CD14-positive monocyte (primary cell): Measurements from ENCODE around the gene SYNE3. TPM values are rescaled to one million over a fixed set of nuclear protein-coding genes. Genes with fewer than 3 reads are reported as not detected.
A peak's percentile ranks its signal among the peaks of the same experiment; 100 is the strongest.

Experiments
- DNase-seq, 3 donors: peaks; one replicate each; pipeline ENCODE4 v3.0.0-alpha.2; 2011 to 2022
- H2AFZ ChIP-seq: 2 replicates; pipeline ENCODE4 v1.6.0; 2012; ENCODE audit warnings: mild to moderate bottlenecking, low read depth, low read length, inconsistent platforms; ENCODE audit not compliant: insufficient read depth, poor library complexity, severe bottlenecking
- H3K27ac ChIP-seq, 2 donors: 1 replicate in 1 of 2; 2 replicates in 1 of 2; pipeline ENCODE4 v1.5.1; 2012 to 2013; ENCODE audit warnings: low read length in 2 of 2, control low read depth in 1 of 2, inconsistent platforms in 1 of 2, low read depth in 1 of 2, mild to moderate bottlenecking in 1 of 2
- H3K27me3 ChIP-seq, 2 donors: one replicate each; pipeline versions ENCODE4 v1.6.0 to v1.6.1; 2011 to 2013; ENCODE audit warnings: low read length in 2 of 2; ENCODE audit not compliant: control insufficient read depth in 2 of 2, insufficient read depth in 2 of 2
- H3K36me3 ChIP-seq, 2 donors: replicated peaks in 1 of 2; 1 replicate in 1 of 2; 2 replicates in 1 of 2; pipeline versions ENCODE4 v1.5.1 to v1.6.1; 2012 to 2013; ENCODE audit warnings: low read length in 2 of 2, control low read depth in 1 of 2, inconsistent platforms in 1 of 2, mild to moderate bottlenecking in 1 of 2; ENCODE audit not compliant: insufficient read depth in 2 of 2, control insufficient read depth in 1 of 2
- H3K4me1 ChIP-seq, 2 donors: 1 replicate in 1 of 2; 2 replicates in 1 of 2; pipeline versions ENCODE4 v1.5.1 to v1.6.1; 2012 to 2013; ENCODE audit warnings: low read length in 2 of 2, control low read depth in 1 of 2, inconsistent platforms in 1 of 2, mild to moderate bottlenecking in 1 of 2, moderate library complexity in 1 of 2; ENCODE audit not compliant: insufficient read depth in 2 of 2, control insufficient read depth in 1 of 2
- H3K4me2 ChIP-seq: replicated peaks from 2 replicates; pipeline ENCODE3; 2012; ENCODE audit warnings: low read length, moderate library complexity, mild to moderate bottlenecking; ENCODE audit not compliant: poor library complexity, severe bottlenecking; ENCODE audit errors: extremely low read depth
- H3K4me3 ChIP-seq, 3 experiments: fragments of 200-600 bp in 1 of 3; sonication (generic) in 1 of 3; replicated peaks in 1 of 3; 1 replicate in 2 of 3; 2 replicates in 1 of 3; pipeline ENCODE4 v1.5.1; 2011 to 2013; ENCODE audit warnings: low read length in 3 of 3, mild to moderate bottlenecking in 3 of 3, control low read depth in 2 of 3, low read depth in 2 of 3, inconsistent platforms in 1 of 3, moderate library complexity in 1 of 3
- H3K79me2 ChIP-seq: 2 replicates; pipeline ENCODE4 v1.6.0; 2012; ENCODE audit warnings: mild to moderate bottlenecking, control low read depth, inconsistent platforms, low read length, moderate library complexity; ENCODE audit not compliant: insufficient read depth
- H3K9ac ChIP-seq: 2 replicates; pipeline ENCODE4 v1.6.0; 2017; ENCODE audit warnings: low read length, mild to moderate bottlenecking; ENCODE audit not compliant: insufficient read depth, poor library complexity, severe bottlenecking
- H3K9me3 ChIP-seq, 2 donors: replicated peaks in 1 of 2; 1 replicate in 1 of 2; 2 replicates in 1 of 2; pipeline versions ENCODE4 v1.5.1 to v1.6.1; 2012 to 2013; ENCODE audit warnings: low read length in 2 of 2, control low read depth in 1 of 2; ENCODE audit not compliant: control insufficient read depth in 1 of 2, insufficient read depth in 1 of 2
- H4K20me1 ChIP-seq: 2 replicates; pipeline ENCODE4 v1.6.0; 2012; ENCODE audit warnings: mild to moderate bottlenecking, low read length, control low read depth, moderate library complexity; ENCODE audit not compliant: insufficient read depth
- H3K27ac Mint-ChIP-seq, 7 donors: one replicate each; pipeline ENCODE4 v1.8.0; 2020; ENCODE audit warnings: mild to moderate bottlenecking in 7 of 7, mixed read lengths in 7 of 7, moderate library complexity in 6 of 7, inconsistent platforms in 2 of 7
- H3K27me3 Mint-ChIP-seq, 3 donors: one replicate each; pipeline ENCODE4 v1.8.0; 2021 to 2022; ENCODE audit warnings: low read depth in 3 of 3, mild to moderate bottlenecking in 3 of 3, mixed read lengths in 3 of 3, moderate library complexity in 3 of 3, inconsistent platforms in 1 of 3
- H3K36me3 Mint-ChIP-seq, 2 donors: one replicate each; pipeline ENCODE4 v1.8.0; 2020; ENCODE audit warnings: mixed read lengths in 2 of 2, inconsistent platforms in 1 of 2, mild to moderate bottlenecking in 1 of 2
- H3K4me1 Mint-ChIP-seq: one replicate; pipeline ENCODE4 v1.8.0; 2020; ENCODE audit warnings: mild to moderate bottlenecking, mixed read lengths
- H3K4me3 Mint-ChIP-seq, 2 donors: one replicate each; pipeline ENCODE4 v1.8.0; 2020; ENCODE audit warnings: mild to moderate bottlenecking in 2 of 2, mixed read lengths in 2 of 2, moderate library complexity in 1 of 2
- H3K9me3 Mint-ChIP-seq, 7 donors: one replicate each; pipeline ENCODE4 v1.8.0; 2020 to 2022; ENCODE audit warnings: mixed read lengths in 7 of 7, mild to moderate bottlenecking in 6 of 7, moderate library complexity in 6 of 7, inconsistent platforms in 2 of 7
- CTCF ChIP-seq: fragments of 200-600 bp; IDR thresholded peaks from one replicate; pipeline ENCODE4 v1.8.0; 2022; ENCODE audit warnings: antibody characterized with exemption, mild to moderate bottlenecking
- WGBS: methylation state at CpG from one replicate; pipeline ENCODE4 v1.1.5; 2013; ENCODE audit warnings: missing lambda C conversion rate; ENCODE audit not compliant: insufficient coverage; 5-methylcytosine and 5-hydroxymethylcytosine counted together
- intact Hi-C, 2 donors: fragments of 100-400 bp; cut with micrococcal nuclease; formaldehyde crosslinking; loops; one replicate each; pipeline versions ENCODE4 v1.15.0 to v1.15.1; 2023
- polyA plus RNA-seq, 3 donors: library from polyadenylated mRNA; depleted of rRNA in 1 of 3; unstranded in 2 of 3; stranded (reverse) in 1 of 3; fragments of 300-500 nt in 2 of 3; fragments of >200 nt in 1 of 3; fragmentation: Illumina TruSeq in 2 of 3; gene quantifications; 1 replicate in 2 of 3; 2 replicates in 1 of 3; pipeline ENCODE4 v1.2.3, GENCODE V29; 2012 to 2021

SYNE3 gene
- polyA plus RNA-seq, 3 donors = 2.6 to 26.1 (median 3.5) TPM

GRCh38 chr14:95534299-95535225 is 18.1 kb upstream of the SYNE3 start, which contains the start of gene GLRX5:
GLRX5 (plus strand) TSS chr14:95535050; CDS start chr14:95535090, 40 bp downstream.
- peak within 1 kb of the TSS; percentile 93 for H3K4me2 ChIP-seq
- H4K20me1 ChIP-seq = peaks cover 19% of the 10 kb centered on the region
- peaks cover 28 to 34% of the 10 kb centered on the region in 2 donors for H3K4me1 ChIP-seq
- Mint-ChIP-seq H3K9me3 (no peaks in the 10 kb centered on the region), H3K27me3 (peaks cover 0 to 2% (median 0%) of the 10 kb centered on the region in 3 donors), H3K36me3 (peaks cover 4 to 17% of the 10 kb centered on the region in 2 donors), H3K4me1 (peaks cover 47% of the 10 kb centered on the region), H3K27ac (peak within 1 kb of the TSS; percentile 88 to 95 (median 92)), H3K4me3 (peak within 1 kb of the TSS; percentile 93 to 96)
- WGBS = under 1% methylated on average over 94 of the region's 97 CpGs
- DNase-seq = peak; percentile 99 to 100 (median 99)
- peak within 1 kb of the TSS; percentile 58 to 83 for H3K27ac ChIP-seq
- no peak for TF ChIP-seq CTCF
- H3K79me2 ChIP-seq = peaks cover 89% of the 10 kb centered on the region
- H3K4me3 ChIP-seq = peak within 1 kb of the TSS; percentile 73 to 90 (median 83)
- peak within 1 kb of the TSS; percentile 83 for H3K9ac ChIP-seq
- peaks cover 0 to 3% of the 10 kb centered on the region in 2 donors for H3K36me3 ChIP-seq
- H3K27me3 ChIP-seq = no peaks in the 10 kb centered on the region
- H2AFZ ChIP-seq = peak within 1 kb of the TSS; percentile 84
- H3K9me3 ChIP-seq = no peaks in the 10 kb centered on the region
- intact Hi-C loops = loop anchor here (2.0 to 5.0 kb wide), 2 partner anchors 37 to 92 kb away; no protein-coding TSS in a partner anchor

DNA sequence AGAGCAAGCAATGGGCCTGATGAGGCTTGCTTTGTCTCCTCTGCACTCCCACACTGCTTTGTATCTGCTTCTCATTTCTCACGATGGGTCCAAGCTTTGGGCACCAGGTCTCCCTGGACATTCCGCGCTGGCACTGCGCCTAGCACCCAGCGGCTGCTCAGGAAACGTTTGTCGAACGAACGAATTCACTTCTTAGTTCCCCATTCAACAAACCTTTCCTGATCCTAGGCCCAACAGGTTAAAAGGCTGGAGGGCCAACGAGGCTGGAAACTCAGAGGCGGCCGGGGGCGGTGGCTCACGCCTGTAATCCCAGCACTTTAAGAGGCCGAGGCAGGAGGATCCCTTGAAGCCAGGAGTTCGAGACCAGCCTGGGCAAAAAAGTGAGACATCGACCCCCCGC is 17.4 kb upstream of the SYNE3 start:
- intact Hi-C loops = loop anchor here (2.0 to 5.0 kb wide), 2 partner anchors 37 to 91 kb away; no protein-coding TSS in a partner anchor

More for the DNA sequence above, 17.4 kb upstream of the SYNE3 start:
- peak overlapping the region; percentile 84 for H2AFZ ChIP-seq
- no peaks in the 10 kb centered on the region for H3K9me3 ChIP-seq
- H4K20me1 ChIP-seq = peaks cover 12% of the 10 kb centered on the region
- H3K4me1 ChIP-seq = peaks cover 28 to 34% of the 10 kb centered on the region in 2 donors
- H3K4me3 Mint-ChIP-seq = peak overlapping the region; percentile 91 to 93
- H3K27ac ChIP-seq = peak overlapping the region; percentile 58 to 74
- peaks cover 0 to 2% (median 0%) of the 10 kb centered on the region in 3 donors for H3K27me3 Mint-ChIP-seq
- under 1% methylated on average over 15 of the region's 18 CpGs for WGBS
- no peak for TF ChIP-seq CTCF
- no peaks in the 10 kb centered on the region for H3K27me3 ChIP-seq
- H3K9me3 Mint-ChIP-seq = no peaks in the 10 kb centered on the region
- peak overlapping the region; percentile 83 for H3K9ac ChIP-seq
- H3K4me3 ChIP-seq = peak overlapping the region; percentile 65 to 90 (median 83)
- H3K79me2 ChIP-seq = peaks cover 89% of the 10 kb centered on the region
- DNase-seq = peak in 2 of 3 donors; percentile 31 to 64
- H3K4me2 ChIP-seq = peak overlapping the region; percentile 84
- peaks cover 0 to 8% of the 10 kb centered on the region in 2 donors for H3K36me3 ChIP-seq
- H3K27ac Mint-ChIP-seq = peak overlapping the region; percentile 85 to 95 (median 92)
- H3K36me3 Mint-ChIP-seq = peaks cover 4 to 22% of the 10 kb centered on the region in 2 donors
- H3K4me1 Mint-ChIP-seq = peaks cover 47% of the 10 kb centered on the region
